ENCODE data around the gene LTO1.

LTO1 gene

GRCh38 chr11:69657911-69658625 is 17.1 kb downstream of the LTO1 start:
- no peak overlapping the region for H3K4me3 ChIP-seq (replicated peaks; ENCODE audit: low read depth, low read length)
- TF ChIP-seq CTCF (IDR thresholded peaks at IDR 0.05; ENCODE audit: low read length, missing control alignments) = no peak
- DNase-seq (ENCODE audit: low read depth) = peak; percentile 37

- H3K4me3 ChIP-seq (replicated peaks; ENCODE audit: low read depth, low read length) = no peak overlapping the region
- no peak for TF ChIP-seq CTCF (IDR thresholded peaks at IDR 0.05; ENCODE audit: low read length, missing control alignments)
- no peak for DNase-seq (ENCODE audit: low read depth)
These were observed 17.7 kb downstream of the LTO1 start for GRCh38 chr11:69657456-69657910.

GRCh38 chr11:69656536-69657455 is 18.4 kb downstream of the LTO1 start:
- TF ChIP-seq CTCF (IDR thresholded peaks at IDR 0.05; ENCODE audit: low read length, missing control alignments) = no peak
- DNase-seq (ENCODE audit: low read depth) = no peak
- no peak overlapping the region for H3K4me3 ChIP-seq (replicated peaks; ENCODE audit: low read depth, low read length)

GRCh38 chr11:69655479-69656428 is 19.4 kb downstream of the LTO1 start:
- H3K4me3 ChIP-seq (replicated peaks; ENCODE audit: low read depth, low read length) = no peak overlapping the region
- DNase-seq (ENCODE audit: low read depth) = no peak
- no peak for TF ChIP-seq CTCF (IDR thresholded peaks at IDR 0.05; ENCODE audit: low read length, missing control alignments)

- no peak for TF ChIP-seq CTCF (IDR thresholded peaks at IDR 0.05; ENCODE audit: low read length, missing control alignments)
- no peak for DNase-seq (ENCODE audit: low read depth)
- no peak overlapping the region for H3K4me3 ChIP-seq (replicated peaks; ENCODE audit: low read depth, low read length)
These were observed 20.3 kb downstream of the LTO1 start for GRCh38 chr11:69654660-69655478.
